RWPE2 (cell line): ENCODE results near the gene CERS6.

Experiments used
- ATAC-seq: fragments of 200-7000 bp; cut with Tn5 transposase; 3 replicates; pipeline ENCODE4 v1.9.1; 2021; ENCODE audit warnings: low read depth
- DNase-seq: peaks from one replicate; pipeline ENCODE4 v3.0.0-alpha.2; 2020; ENCODE audit warnings: low spot score
- H3K27ac ChIP-seq: fragments of 450-650 bp; 2 replicates; pipeline ENCODE4 v1.5.1; 2017; ENCODE audit warnings: mild to moderate bottlenecking; ENCODE audit not compliant: poor library complexity, severe bottlenecking
- H3K27me3 ChIP-seq: fragments of 250-450 bp; sonication (Bioruptor Pico); 2 replicates; pipeline ENCODE4 v1.5.1; 2021; ENCODE audit warnings: mild to moderate bottlenecking, moderate library complexity; ENCODE audit not compliant: insufficient read depth, poor library complexity, severe bottlenecking
- H3K36me3 ChIP-seq: fragments of 250-450 bp; sonication (Bioruptor Pico); 2 replicates; pipeline ENCODE4 v1.5.1; 2020; ENCODE audit warnings: low read depth, mild to moderate bottlenecking, moderate library complexity
- H3K4me1 ChIP-seq: fragments of 250-450 bp; sonication (Bioruptor Pico); 2 replicates; pipeline ENCODE4 v1.5.1; 2021; ENCODE audit warnings: mild to moderate bottlenecking, moderate library complexity; ENCODE audit not compliant: insufficient read depth, poor library complexity, severe bottlenecking
- H3K4me3 ChIP-seq: fragments of 250-450 bp; sonication (Bioruptor Pico); 2 replicates; pipeline ENCODE4 v1.5.1; 2021; ENCODE audit warnings: mild to moderate bottlenecking, moderate library complexity; ENCODE audit not compliant: severe bottlenecking
- H3K9me3 ChIP-seq: fragments of 250-450 bp; sonication (Bioruptor Pico); 2 replicates; pipeline ENCODE4 v1.5.1; 2021; ENCODE audit warnings: mild to moderate bottlenecking, moderate library complexity; ENCODE audit not compliant: severe bottlenecking
- TF ChIP-seq, protein P1 (sequence below): fragments of 450-650 bp; IDR thresholded peaks from one replicate; pipeline ENCODE4 v1.5.1; 2017; ENCODE audit warnings: mild to moderate bottlenecking, moderate library complexity; ENCODE audit not compliant: poor library complexity, severe bottlenecking

The CERS6 gene

DNA sequence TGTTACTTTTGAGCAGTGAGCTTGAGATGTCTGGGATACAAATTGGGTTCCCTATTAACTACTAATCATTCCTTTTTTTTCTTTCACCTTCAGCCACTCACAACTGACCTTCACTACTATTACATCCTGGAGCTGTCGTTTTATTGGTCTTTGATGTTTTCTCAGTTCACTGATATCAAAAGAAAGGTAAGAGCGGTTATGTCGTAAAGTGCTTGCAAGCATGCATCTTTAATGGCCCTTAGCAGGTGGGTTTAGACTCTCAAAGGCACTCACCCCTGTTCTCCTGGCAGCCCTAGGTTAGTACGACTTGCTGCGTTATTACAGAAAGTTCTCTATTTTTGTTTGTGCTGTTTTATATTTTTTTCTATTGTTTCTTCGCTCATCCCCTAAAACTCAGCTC lies 238.8 kb downstream of the CERS6 start:
- peaks cover 8% of the 10 kb centered on the region for H3K36me3 ChIP-seq
- H3K4me3 ChIP-seq: no peak overlapping the region
- no peak overlapping the region for H3K27ac ChIP-seq
- TF ChIP-seq, protein P1, sequence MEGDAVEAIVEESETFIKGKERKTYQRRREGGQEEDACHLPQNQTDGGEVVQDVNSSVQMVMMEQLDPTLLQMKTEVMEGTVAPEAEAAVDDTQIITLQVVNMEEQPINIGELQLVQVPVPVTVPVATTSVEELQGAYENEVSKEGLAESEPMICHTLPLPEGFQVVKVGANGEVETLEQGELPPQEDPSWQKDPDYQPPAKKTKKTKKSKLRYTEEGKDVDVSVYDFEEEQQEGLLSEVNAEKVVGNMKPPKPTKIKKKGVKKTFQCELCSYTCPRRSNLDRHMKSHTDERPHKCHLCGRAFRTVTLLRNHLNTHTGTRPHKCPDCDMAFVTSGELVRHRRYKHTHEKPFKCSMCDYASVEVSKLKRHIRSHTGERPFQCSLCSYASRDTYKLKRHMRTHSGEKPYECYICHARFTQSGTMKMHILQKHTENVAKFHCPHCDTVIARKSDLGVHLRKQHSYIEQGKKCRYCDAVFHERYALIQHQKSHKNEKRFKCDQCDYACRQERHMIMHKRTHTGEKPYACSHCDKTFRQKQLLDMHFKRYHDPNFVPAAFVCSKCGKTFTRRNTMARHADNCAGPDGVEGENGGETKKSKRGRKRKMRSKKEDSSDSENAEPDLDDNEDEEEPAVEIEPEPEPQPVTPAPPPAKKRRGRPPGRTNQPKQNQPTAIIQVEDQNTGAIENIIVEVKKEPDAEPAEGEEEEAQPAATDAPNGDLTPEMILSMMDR: no peak
- ATAC-seq: no peak
- H3K4me1 ChIP-seq: peaks cover 6% of the 10 kb centered on the region
- DNase-seq: no peak
- no peaks in the 10 kb centered on the region for H3K27me3 ChIP-seq
- no peaks in the 10 kb centered on the region for H3K9me3 ChIP-seq

DNA sequence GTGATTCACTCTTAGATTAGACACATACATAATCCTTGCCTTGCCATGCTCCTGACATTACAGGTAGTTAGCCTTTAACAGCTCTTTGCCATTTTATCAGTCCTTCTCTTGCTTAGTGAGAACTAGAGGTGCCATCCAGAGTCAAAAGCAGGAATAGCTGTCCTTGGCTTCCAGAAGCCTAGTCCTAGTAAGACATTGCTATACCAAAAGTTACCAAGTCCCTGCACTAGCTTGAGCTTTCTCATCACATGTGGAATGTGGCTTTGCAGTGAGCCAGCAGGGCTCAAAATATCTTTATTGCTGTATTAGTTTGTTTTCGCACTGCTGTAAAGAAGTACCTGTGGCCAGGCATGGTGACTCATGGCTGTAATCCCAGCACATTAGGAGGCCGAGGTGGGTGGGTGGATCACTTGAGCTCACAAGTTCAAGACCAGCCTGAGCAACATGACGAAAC lies 241.6 kb downstream of the CERS6 start:
- DNase-seq: no peak
- Histone ChIP-seq H3K27ac (no peak overlapping the region), H3K36me3 (peaks cover 8% of the 10 kb centered on the region), H3K9me3 (no peaks in the 10 kb centered on the region), H3K4me1 (no peaks in the 10 kb centered on the region), H3K27me3 (no peaks in the 10 kb centered on the region), H3K4me3 (no peak overlapping the region)
- TF ChIP-seq, protein P1: no peak
- ATAC-seq: 0 out of 3 replicates have a peak, but pooled peaks have one; percentile 25

DNA sequence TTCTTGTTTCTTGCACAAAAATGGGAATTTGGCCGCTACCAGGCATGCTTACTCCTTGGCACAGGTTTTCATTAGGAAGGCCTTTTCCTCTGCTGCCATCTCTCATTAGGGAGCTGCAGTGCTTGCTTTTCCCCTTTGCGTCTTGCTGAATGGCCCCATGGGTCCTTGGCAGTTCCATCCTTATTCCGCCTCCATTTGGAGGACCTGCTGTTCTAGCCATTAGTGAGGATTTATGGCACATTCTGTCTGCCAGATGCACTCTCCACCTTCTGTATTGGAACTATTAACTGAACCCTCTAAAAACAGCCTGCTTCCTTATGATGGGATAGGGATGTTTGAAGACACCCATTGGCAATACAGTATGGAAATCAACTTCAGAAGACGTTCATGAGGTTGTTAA lies 242.9 kb downstream of the CERS6 start:
- Histone ChIP-seq H3K4me1 (no peaks in the 10 kb centered on the region), H3K9me3 (no peaks in the 10 kb centered on the region), H3K27ac (no peak overlapping the region), H3K27me3 (no peaks in the 10 kb centered on the region), H3K4me3 (no peak overlapping the region), H3K36me3 (peaks cover 8% of the 10 kb centered on the region)
- no peak for DNase-seq
- TF ChIP-seq, protein P1: no peak
- ATAC-seq: no peak

DNA sequence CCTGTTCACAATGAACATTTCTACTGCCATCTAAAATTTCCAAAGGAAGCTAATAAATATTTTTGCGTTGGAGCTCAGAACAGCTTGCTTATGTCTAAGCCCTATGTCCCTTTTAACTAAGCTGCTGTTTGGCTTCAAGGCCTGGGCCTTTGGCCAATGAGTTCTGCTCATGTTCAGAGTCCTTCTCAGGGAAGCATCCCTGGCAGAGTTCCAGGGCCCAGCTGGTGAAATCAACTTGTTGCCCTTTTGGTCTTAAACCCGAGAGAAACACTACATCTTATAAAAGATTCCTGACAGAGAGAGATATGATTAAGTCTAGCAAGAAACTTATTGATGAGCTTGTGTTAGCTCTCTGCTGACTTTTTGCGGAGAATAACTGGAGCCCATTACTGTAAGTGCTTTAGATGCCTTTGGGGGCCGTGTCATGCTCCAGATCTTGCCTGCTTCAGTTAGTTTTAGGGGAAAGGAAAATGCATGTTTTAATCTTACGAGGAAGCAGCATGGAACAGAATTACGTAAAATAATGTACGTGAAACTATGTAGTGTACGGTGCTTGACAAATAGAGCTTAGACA lies 243.9 kb downstream of the CERS6 start:
- DNase-seq: no peak
- no peak overlapping the region for H3K27ac ChIP-seq

More for the DNA sequence above, 243.9 kb downstream of the CERS6 start:
- Histone ChIP-seq H3K9me3 (no peaks in the 10 kb centered on the region), H3K4me3 (no peak overlapping the region), H3K36me3 (peaks cover 8% of the 10 kb centered on the region), H3K4me1 (no peaks in the 10 kb centered on the region), H3K27me3 (no peaks in the 10 kb centered on the region)
- no peak for ATAC-seq
- TF ChIP-seq, protein P1: no peak
